Testis (tissue), 2 donors: ENCODE results near the gene WDR37.

Experiments
- POLR2A ChIP-seq: fragments of 450-650 bp; IDR thresholded peaks from one replicate; pipeline ENCODE4 v1.6.1; 2017; ENCODE audit warnings: antibody characterized with exemption, mild to moderate bottlenecking, moderate library complexity
- TF ChIP-seq, protein P1 (sequence below), 3 experiments: fragments of 450-650 bp in 2 of 3; fragments of 200-600 bp in 1 of 3; sonication (generic) in 1 of 3; IDR thresholded peaks; one replicate each; pipeline ENCODE4 v1.5.1; 2016 to 2019; ENCODE audit warnings: antibody characterized with exemption in 3 of 3, mild to moderate bottlenecking in 2 of 3, moderate library complexity in 1 of 3

DNA sequence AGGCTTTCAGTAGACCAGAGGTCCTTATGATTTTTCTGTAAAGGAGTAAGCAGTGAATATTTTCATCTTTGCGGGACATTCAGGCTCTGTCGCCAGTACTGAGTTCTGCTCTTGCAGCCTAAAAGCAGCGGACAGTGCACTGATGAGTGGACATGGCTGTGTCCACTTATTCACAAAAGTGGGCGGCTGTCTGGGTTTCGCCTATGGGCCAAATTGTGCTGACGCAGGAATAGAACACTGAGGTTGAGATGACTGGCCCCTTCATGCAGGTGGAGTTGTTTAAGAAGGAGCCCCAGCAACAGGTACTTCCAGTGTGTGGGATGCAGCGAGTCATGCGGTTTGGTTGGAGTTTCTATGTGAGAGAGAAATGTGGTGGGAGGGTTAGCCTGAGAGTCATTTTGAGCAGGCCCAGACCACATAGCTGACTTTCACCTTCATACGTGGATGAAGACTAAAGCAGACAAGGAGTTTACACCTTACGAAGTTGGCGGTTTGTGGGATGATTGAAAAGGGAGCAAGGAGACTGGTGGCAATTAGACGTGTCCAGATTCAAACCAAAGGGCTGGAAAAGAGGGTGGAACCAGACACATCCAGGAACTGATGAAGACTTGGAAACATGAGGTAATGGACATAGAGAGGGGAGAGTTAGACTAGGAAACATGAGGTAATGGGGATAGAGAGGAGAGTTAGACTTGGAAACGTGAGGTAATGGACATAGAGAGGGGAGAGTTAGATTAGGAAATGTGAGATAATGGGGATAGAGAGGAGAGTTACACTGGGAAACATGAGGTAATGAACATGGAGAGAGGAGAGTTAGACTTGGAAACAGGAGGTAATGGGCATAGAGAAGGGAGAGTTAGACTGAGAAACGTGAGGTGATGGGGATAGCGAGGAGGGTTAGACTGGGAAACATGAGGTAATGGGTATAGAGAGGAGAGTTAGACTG, 38.2 kb downstream of the WDR37 start:
- TF ChIP-seq, protein P1, sequence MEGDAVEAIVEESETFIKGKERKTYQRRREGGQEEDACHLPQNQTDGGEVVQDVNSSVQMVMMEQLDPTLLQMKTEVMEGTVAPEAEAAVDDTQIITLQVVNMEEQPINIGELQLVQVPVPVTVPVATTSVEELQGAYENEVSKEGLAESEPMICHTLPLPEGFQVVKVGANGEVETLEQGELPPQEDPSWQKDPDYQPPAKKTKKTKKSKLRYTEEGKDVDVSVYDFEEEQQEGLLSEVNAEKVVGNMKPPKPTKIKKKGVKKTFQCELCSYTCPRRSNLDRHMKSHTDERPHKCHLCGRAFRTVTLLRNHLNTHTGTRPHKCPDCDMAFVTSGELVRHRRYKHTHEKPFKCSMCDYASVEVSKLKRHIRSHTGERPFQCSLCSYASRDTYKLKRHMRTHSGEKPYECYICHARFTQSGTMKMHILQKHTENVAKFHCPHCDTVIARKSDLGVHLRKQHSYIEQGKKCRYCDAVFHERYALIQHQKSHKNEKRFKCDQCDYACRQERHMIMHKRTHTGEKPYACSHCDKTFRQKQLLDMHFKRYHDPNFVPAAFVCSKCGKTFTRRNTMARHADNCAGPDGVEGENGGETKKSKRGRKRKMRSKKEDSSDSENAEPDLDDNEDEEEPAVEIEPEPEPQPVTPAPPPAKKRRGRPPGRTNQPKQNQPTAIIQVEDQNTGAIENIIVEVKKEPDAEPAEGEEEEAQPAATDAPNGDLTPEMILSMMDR (IDR thresholded peaks at IDR 0.05): no peak
- no peak for TF ChIP-seq POLR2A
